GM21786 (cell line): Measurements from ENCODE around the gene KBTBD3.
A peak's percentile ranks its signal among the peaks of the same experiment; 100 is the strongest.

Source experiments
- ATAC-seq: cut with Tn5 transposase; IDR thresholded peaks from one replicate; pipeline ENCODE4 v1.9.1; 2021; ENCODE audit not compliant: unreplicated experiment

KBTBD3 gene

GRCh38 chr11:106076919-106077608 lies at the start of gene KBTBD3:
Gene KBTBD3 (minus strand): TSS chr11:106077347. CDS start chr11:106059097, 18,250 bp downstream.
- peak; percentile 93 for ATAC-seq

- ATAC-seq = no peak
Observed at GRCh38 chr11:106121570-106122320, 44.6 kb upstream of the KBTBD3 start.

- no peak for ATAC-seq
Observed at GRCh38 chr11:106105986-106106385, 28.8 kb upstream of the KBTBD3 start.

- no peak for ATAC-seq
Observed at GRCh38 chr11:106101819-106102218, 24.7 kb upstream of the KBTBD3 start.

- no peak for ATAC-seq
Observed at GRCh38 chr11:106101370-106101769, 24.2 kb upstream of the KBTBD3 start.

GRCh38 chr11:106098893-106099553 lies 21.9 kb upstream of the KBTBD3 start:
- no peak for ATAC-seq

GRCh38 chr11:106092446-106092845 lies 15.3 kb upstream of the KBTBD3 start:
- peak; percentile 29 for ATAC-seq

- ATAC-seq = peak; percentile 97
Observed at GRCh38 chr11:106091480-106092123, 14.5 kb upstream of the KBTBD3 start.

GRCh38 chr11:106088896-106089295 lies 11.7 kb upstream of the KBTBD3 start:
- ATAC-seq = no peak

- peak; percentile 18 for ATAC-seq
Observed at GRCh38 chr11:106087815-106088435, 10.8 kb upstream of the KBTBD3 start.

- ATAC-seq = no peak
Observed at GRCh38 chr11:106086850-106087249, 9.7 kb upstream of the KBTBD3 start.

GRCh38 chr11:106086135-106086534 lies 9.0 kb upstream of the KBTBD3 start:
- ATAC-seq = no peak

GRCh38 chr11:106082096-106082495 lies 4.9 kb upstream of the KBTBD3 start:
- ATAC-seq = no peak

- peak; percentile 13 for ATAC-seq
Observed at GRCh38 chr11:106077609-106078455, 685 bp upstream of the KBTBD3 start, which contains the start of gene AASDHPPT. Gene AASDHPPT (plus strand): TSS chr11:106077662. CDS start chr11:106077711, 49 bp downstream.

- ATAC-seq = no peak
Observed at GRCh38 chr11:106076171-106076918, 802 bp downstream of the KBTBD3 start.

GRCh38 chr11:106072804-106073203 lies 4.3 kb downstream of the KBTBD3 start:
- ATAC-seq = no peak

- no peak for ATAC-seq
Observed at GRCh38 chr11:106070606-106071005, 6.5 kb downstream of the KBTBD3 start.

- no peak for ATAC-seq
Observed at GRCh38 chr11:106063009-106063408, 14.1 kb downstream of the KBTBD3 start.
